ENCODE data around the gene CTAGE8. TPM values are rescaled to one million over a fixed set of nuclear protein-coding genes. Genes with fewer than 3 reads are reported as not detected.
"Not testable (repeated sequence)": the region's sequence is repeated elsewhere in the genome, so short reads cannot be mapped to it uniquely, and the experiment has no call there.

The CTAGE8 gene
- total RNA-seq, 1 experiment from 2014 or later, result 5.7 TPM

DNA sequence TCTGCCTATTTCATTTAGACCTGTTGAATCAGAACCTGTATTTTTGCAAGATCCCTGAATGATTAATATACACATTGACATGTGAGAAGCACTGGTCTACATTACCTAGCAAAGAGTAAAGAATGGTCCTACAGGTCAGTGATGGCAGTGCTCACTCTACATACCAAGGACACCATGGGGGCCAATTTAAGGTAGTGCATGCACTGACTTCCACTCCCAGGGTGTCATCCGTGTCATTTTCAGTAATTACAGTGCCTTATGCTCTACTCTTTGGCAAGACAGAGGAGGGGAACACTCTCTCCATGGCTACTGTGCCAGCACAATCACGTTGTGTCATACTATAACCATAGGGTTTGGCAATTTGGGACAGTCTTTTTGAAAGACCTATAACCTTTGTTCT is 23.7 kb downstream of the CTAGE8 start:
- H3K4me1 Mint-ChIP-seq (ENCODE audit: low read depth, unreplicated experiment); H3K36me3 Mint-ChIP-seq (ENCODE audit: insufficient read depth, unreplicated experiment); H3K4me1 ChIP-seq; BruUV-seq (replicated peaks); DNase-seq; H3K4me3 Mint-ChIP-seq (ENCODE audit: unreplicated experiment); H3K36me3 ChIP-seq (ENCODE audit: control insufficient read depth, insufficient read depth, low read length); H3K27me3 ChIP-seq (replicated peaks; ENCODE audit: control insufficient read depth, insufficient read depth, low read length); POLR2A ChIA-PET; H3K9me3 Mint-ChIP-seq (ENCODE audit: unreplicated experiment); H3K27me3 Mint-ChIP-seq (ENCODE audit: insufficient read depth, unreplicated experiment); H3K9me3 ChIP-seq; intact Hi-C loops (cut with micrococcal nuclease; ENCODE audit: unreplicated experiment); H3K4me3 ChIP-seq (ENCODE audit: low read depth, low read length); CTCF ChIA-PET; H3K27ac Mint-ChIP-seq (ENCODE audit: unreplicated experiment): not testable (repeated sequence)

DNA sequence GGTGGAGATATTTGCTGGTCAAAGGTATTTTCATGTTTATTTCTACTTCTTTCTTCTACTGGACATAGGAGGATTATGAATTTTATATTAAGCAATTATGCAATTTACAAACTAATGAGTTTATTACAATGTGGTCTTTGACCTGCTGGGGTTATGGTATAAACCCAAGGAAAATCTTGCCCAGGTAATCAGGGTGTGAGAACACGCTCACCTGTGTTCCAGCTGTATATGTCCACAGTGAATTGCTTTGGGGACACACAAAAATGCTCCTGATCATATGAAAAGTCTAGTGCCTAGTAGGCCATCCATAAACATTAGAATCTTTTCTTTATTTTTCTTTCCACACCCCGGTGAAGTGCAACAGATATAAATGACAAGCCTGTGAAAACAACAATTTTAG is 29.7 kb downstream of the CTAGE8 start, which contains the start of gene OR2A42:
OR2A42 (minus strand) TSS at position 241 of the 400 bp plus-strand sequence. CDS start 6,762 bp downstream, outside the sequence.
- H3K9me3 ChIP-seq; intact Hi-C loops (cut with micrococcal nuclease; ENCODE audit: unreplicated experiment); POLR2A ChIA-PET; H3K4me3 ChIP-seq (ENCODE audit: low read depth, low read length); CTCF ChIA-PET; H3K4me1 ChIP-seq; H3K36me3 Mint-ChIP-seq (ENCODE audit: insufficient read depth, unreplicated experiment); H3K27me3 Mint-ChIP-seq (ENCODE audit: insufficient read depth, unreplicated experiment); H3K9me3 Mint-ChIP-seq (ENCODE audit: unreplicated experiment); H3K36me3 ChIP-seq (ENCODE audit: control insufficient read depth, insufficient read depth, low read length); DNase-seq; H3K27me3 ChIP-seq (replicated peaks; ENCODE audit: control insufficient read depth, insufficient read depth, low read length); H3K4me3 Mint-ChIP-seq (ENCODE audit: unreplicated experiment); H3K27ac Mint-ChIP-seq (ENCODE audit: unreplicated experiment); BruUV-seq (replicated peaks); H3K4me1 Mint-ChIP-seq (ENCODE audit: low read depth, unreplicated experiment): not testable (repeated sequence)

DNA sequence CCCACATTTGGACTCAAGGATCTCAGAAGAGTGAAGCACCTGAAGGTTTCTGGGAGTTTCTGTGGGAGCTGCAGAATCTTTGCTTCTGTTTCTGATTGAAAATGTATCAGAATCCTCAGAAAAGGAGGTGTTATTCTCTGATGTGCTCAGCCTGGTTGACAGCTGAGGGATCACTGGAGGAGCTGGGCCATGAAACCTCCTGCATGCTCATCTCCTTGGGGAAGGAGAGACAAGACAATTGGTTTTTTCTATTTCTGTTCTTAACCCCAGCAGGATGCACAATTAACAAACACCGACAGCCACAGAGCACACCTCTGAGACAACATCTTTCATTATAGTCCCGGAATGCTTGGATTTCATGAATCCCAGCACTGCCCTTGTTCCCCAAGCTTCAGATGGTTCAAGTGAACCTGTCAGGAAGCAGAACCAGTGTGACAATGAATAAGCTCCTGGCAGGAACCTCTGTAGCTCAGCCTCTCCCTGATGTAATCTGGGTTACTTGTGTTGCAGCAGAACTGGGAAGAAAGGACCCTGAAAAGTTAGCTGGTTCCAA is 30.5 kb downstream of the CTAGE8 start:
- H3K4me1 ChIP-seq, result not testable (repeated sequence)

DNA sequence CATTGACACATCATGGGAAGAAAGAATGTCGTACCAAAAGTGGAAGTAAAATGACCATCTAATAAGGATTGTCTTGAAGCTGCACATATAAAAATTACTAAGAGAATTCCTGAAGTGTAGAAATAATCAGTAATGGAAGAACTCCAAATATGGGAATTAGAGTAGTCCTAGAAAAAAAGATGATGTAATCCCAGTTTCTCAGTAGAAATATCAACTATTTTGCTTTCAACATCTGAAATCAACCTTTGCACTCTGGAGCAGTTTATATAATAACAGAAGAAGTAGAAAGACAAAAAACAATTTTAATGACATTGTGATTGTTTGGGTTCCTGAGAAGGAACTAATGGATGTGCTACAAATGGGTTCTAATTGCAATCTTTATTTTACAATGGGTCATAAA is 36.0 kb downstream of the CTAGE8 start:
- H3K4me1 Mint-ChIP-seq (ENCODE audit: low read depth, unreplicated experiment); H3K4me3 Mint-ChIP-seq (ENCODE audit: unreplicated experiment); H3K9me3 ChIP-seq; CTCF ChIA-PET; DNase-seq; H3K27ac Mint-ChIP-seq (ENCODE audit: unreplicated experiment); H3K4me3 ChIP-seq (ENCODE audit: low read depth, low read length); H3K27me3 Mint-ChIP-seq (ENCODE audit: insufficient read depth, unreplicated experiment); BruUV-seq (replicated peaks); POLR2A ChIA-PET; H3K36me3 ChIP-seq (ENCODE audit: control insufficient read depth, insufficient read depth, low read length); H3K4me1 ChIP-seq; H3K36me3 Mint-ChIP-seq (ENCODE audit: insufficient read depth, unreplicated experiment); intact Hi-C loops (cut with micrococcal nuclease; ENCODE audit: unreplicated experiment); H3K9me3 Mint-ChIP-seq (ENCODE audit: unreplicated experiment); H3K27me3 ChIP-seq (replicated peaks; ENCODE audit: control insufficient read depth, insufficient read depth, low read length): not testable (repeated sequence)

More for the DNA sequence above, 30.5 kb downstream of the CTAGE8 start:
- H3K27ac Mint-ChIP-seq (ENCODE audit: unreplicated experiment); H3K9me3 Mint-ChIP-seq (ENCODE audit: unreplicated experiment); H3K9me3 ChIP-seq; H3K4me3 Mint-ChIP-seq (ENCODE audit: unreplicated experiment); CTCF ChIA-PET; H3K36me3 Mint-ChIP-seq (ENCODE audit: insufficient read depth, unreplicated experiment); DNase-seq; H3K36me3 ChIP-seq (ENCODE audit: control insufficient read depth, insufficient read depth, low read length); H3K27me3 ChIP-seq (replicated peaks; ENCODE audit: control insufficient read depth, insufficient read depth, low read length); H3K4me1 Mint-ChIP-seq (ENCODE audit: low read depth, unreplicated experiment); BruUV-seq (replicated peaks); H3K27me3 Mint-ChIP-seq (ENCODE audit: insufficient read depth, unreplicated experiment); H3K4me3 ChIP-seq (ENCODE audit: low read depth, low read length); POLR2A ChIA-PET; intact Hi-C loops (cut with micrococcal nuclease; ENCODE audit: unreplicated experiment): not testable (repeated sequence)

DNA sequence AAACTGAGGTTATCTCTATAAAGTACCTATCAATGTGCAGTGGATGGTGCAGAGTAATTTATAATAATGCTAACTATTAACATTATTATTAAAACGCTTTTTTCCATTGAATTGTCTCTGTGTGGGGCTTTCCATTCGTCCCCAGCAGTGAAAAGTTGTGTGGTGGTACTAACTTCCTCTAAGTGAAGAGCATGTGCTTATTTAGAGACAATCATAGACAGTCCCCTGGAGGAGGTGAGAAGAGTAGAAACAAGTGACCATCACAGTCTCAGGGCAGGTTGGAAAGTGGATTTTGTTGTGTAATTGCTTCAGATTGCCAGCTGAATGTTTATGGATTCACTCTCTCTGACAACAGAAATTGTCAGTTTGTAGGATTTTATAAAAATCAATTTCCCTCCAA is 38.1 kb downstream of the CTAGE8 start:
- H3K4me3 ChIP-seq (ENCODE audit: low read depth, low read length); H3K36me3 Mint-ChIP-seq (ENCODE audit: insufficient read depth, unreplicated experiment); H3K27me3 Mint-ChIP-seq (ENCODE audit: insufficient read depth, unreplicated experiment); H3K9me3 Mint-ChIP-seq (ENCODE audit: unreplicated experiment); BruUV-seq (replicated peaks); DNase-seq; intact Hi-C loops (cut with micrococcal nuclease; ENCODE audit: unreplicated experiment); H3K4me1 ChIP-seq; H3K27ac Mint-ChIP-seq (ENCODE audit: unreplicated experiment); H3K36me3 ChIP-seq (ENCODE audit: control insufficient read depth, insufficient read depth, low read length); H3K9me3 ChIP-seq; POLR2A ChIA-PET; H3K4me3 Mint-ChIP-seq (ENCODE audit: unreplicated experiment); H3K27me3 ChIP-seq (replicated peaks; ENCODE audit: control insufficient read depth, insufficient read depth, low read length); H3K4me1 Mint-ChIP-seq (ENCODE audit: low read depth, unreplicated experiment); CTCF ChIA-PET: not testable (repeated sequence)

DNA sequence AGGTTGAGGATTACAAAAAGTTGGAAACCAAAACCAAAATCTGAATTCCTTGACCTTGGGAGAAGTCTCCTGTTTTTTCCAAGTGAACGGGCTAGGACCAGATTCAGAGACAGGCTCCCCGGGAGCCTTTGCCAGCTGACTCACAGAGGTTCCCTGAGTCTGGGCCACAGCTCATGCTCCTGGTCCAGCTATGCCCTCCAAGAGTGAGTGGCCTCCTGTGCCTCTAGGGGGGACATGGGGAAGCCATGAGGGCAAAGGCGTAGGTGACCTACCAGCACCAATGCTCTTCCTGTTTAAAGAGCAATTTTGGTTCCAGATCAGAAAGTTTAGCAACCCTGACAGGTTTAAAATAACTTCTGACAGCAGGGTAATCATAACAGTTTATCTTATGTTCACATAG is 40.3 kb downstream of the CTAGE8 start:
- H3K36me3 ChIP-seq (ENCODE audit: control insufficient read depth, insufficient read depth, low read length); H3K27me3 Mint-ChIP-seq (ENCODE audit: insufficient read depth, unreplicated experiment); H3K4me3 Mint-ChIP-seq (ENCODE audit: unreplicated experiment); H3K4me1 Mint-ChIP-seq (ENCODE audit: low read depth, unreplicated experiment); CTCF ChIA-PET; H3K27me3 ChIP-seq (replicated peaks; ENCODE audit: control insufficient read depth, insufficient read depth, low read length); BruUV-seq (replicated peaks); DNase-seq; H3K36me3 Mint-ChIP-seq (ENCODE audit: insufficient read depth, unreplicated experiment); H3K9me3 ChIP-seq; H3K4me1 ChIP-seq; POLR2A ChIA-PET; H3K27ac Mint-ChIP-seq (ENCODE audit: unreplicated experiment); H3K9me3 Mint-ChIP-seq (ENCODE audit: unreplicated experiment); intact Hi-C loops (cut with micrococcal nuclease; ENCODE audit: unreplicated experiment); H3K4me3 ChIP-seq (ENCODE audit: low read depth, low read length): not testable (repeated sequence)

DNA sequence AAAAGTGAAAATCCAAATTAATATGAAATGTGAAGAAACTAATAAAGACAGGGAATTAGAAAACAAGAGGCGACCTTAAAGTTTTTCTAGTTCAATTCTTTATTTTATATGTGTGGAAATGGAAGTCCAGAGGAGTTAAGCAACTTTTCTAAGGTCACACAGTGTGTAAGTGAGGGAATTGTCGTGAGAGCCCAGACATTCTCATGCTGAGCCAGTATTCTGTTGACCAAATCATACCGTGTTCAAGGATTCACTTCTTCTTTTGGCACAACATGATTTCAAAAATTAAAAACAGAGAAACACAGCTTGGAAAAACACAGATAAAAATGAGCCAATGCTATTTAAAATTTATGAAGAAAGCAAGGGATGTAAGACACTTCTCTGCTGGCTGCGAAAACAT is 42.2 kb downstream of the CTAGE8 start:
- CTCF ChIA-PET; H3K27ac Mint-ChIP-seq (ENCODE audit: unreplicated experiment); H3K36me3 ChIP-seq (ENCODE audit: control insufficient read depth, insufficient read depth, low read length); DNase-seq; H3K4me1 ChIP-seq; H3K4me3 ChIP-seq (ENCODE audit: low read depth, low read length); POLR2A ChIA-PET; H3K9me3 ChIP-seq; H3K27me3 Mint-ChIP-seq (ENCODE audit: insufficient read depth, unreplicated experiment); H3K9me3 Mint-ChIP-seq (ENCODE audit: unreplicated experiment); H3K36me3 Mint-ChIP-seq (ENCODE audit: insufficient read depth, unreplicated experiment); intact Hi-C loops (cut with micrococcal nuclease; ENCODE audit: unreplicated experiment); H3K27me3 ChIP-seq (replicated peaks; ENCODE audit: control insufficient read depth, insufficient read depth, low read length); H3K4me3 Mint-ChIP-seq (ENCODE audit: unreplicated experiment); H3K4me1 Mint-ChIP-seq (ENCODE audit: low read depth, unreplicated experiment); BruUV-seq (replicated peaks): not testable (repeated sequence)

Data from Caco-2 (cell line).